IMR-90 (cell line): Measurements from ENCODE around the gene HMBS. TPM values are rescaled to one million over a fixed set of nuclear protein-coding genes. Genes with fewer than 3 reads are reported as not detected.
A peak's percentile ranks its signal among the peaks of the same experiment; 100 is the strongest.

Experiments used
- ATAC-seq: fragments of 200-7000 bp; cut with Tn5 transposase; 2 replicates; pipeline ENCODE4 v1.9.1; 2020; ENCODE audit warnings: low read depth, mild to moderate bottlenecking, moderate library complexity
- BruUV-seq: library from RNA; stranded (reverse); fragments of 400-500 nt; replicated peaks from 2 replicates; lab custom pipeline; 2021; lab: Mats Ljungman, UMichigan
- CTCF ChIA-PET: fragments of 300-600 bp; formaldehyde crosslinking; extraction: SDS; loops from one replicate; lab custom pipeline; 2021; ENCODE audit warnings: antibody characterized with exemption; lab: Yijun Ruan, JAX
- POLR2A ChIA-PET: fragments of 300-600 bp; sonication (Branson Sonifier 250); formaldehyde crosslinking; loops from one replicate; lab custom pipeline; 2022; ENCODE audit warnings: antibody characterized with exemption; ENCODE audit not compliant: unreplicated experiment; lab: Charles Lee
- DNase-seq: peaks from one replicate; pipeline ENCODE4 v3.0.0; 2013
- H2AFZ ChIP-seq: replicated peaks from 2 replicates; pipeline ENCODE3; 2013; ENCODE audit warnings: low read length, mild to moderate bottlenecking; ENCODE audit not compliant: poor library complexity
- H2AK5ac ChIP-seq: 2 replicates; pipeline ENCODE4 v1.6.1; 2013; ENCODE audit warnings: low read depth, low read length, inconsistent platforms
- H2AK9ac ChIP-seq: replicated peaks from 2 replicates; pipeline ENCODE3; 2013; ENCODE audit warnings: mild to moderate bottlenecking, low read depth, low read length, moderate library complexity; ENCODE audit not compliant: poor library complexity
- H2BK120ac ChIP-seq: 2 replicates; pipeline ENCODE4 v1.6.1; 2013; ENCODE audit warnings: low read depth, low read length, inconsistent platforms
- H2BK15ac ChIP-seq: 3 replicates; pipeline ENCODE4 v1.6.1; 2013; ENCODE audit warnings: low read depth, low read length, inconsistent platforms
- H2BK20ac ChIP-seq: 2 replicates; pipeline ENCODE4 v1.6.1; 2013; ENCODE audit warnings: low read depth, mild to moderate bottlenecking, inconsistent platforms, low read length, moderate library complexity
- H2BK5ac ChIP-seq: 2 replicates; pipeline ENCODE4 v1.6.1; 2013; ENCODE audit warnings: mild to moderate bottlenecking, low read depth, low read length, inconsistent platforms; ENCODE audit not compliant: poor library complexity, severe bottlenecking
- H3K14ac ChIP-seq: replicated peaks from 2 replicates; pipeline ENCODE4 v1.6.1; 2013; ENCODE audit warnings: low read depth, low read length, inconsistent platforms
- H3K18ac ChIP-seq: 2 replicates; pipeline ENCODE4 v1.6.1; 2013; ENCODE audit warnings: low read depth, low read length, control low read depth
- H3K23ac ChIP-seq: 2 replicates; pipeline ENCODE4 v1.6.1; 2013; ENCODE audit warnings: low read depth, low read length, inconsistent platforms
- H3K27ac ChIP-seq: 2 replicates; pipeline ENCODE4 v1.5.1; 2013; ENCODE audit warnings: mild to moderate bottlenecking, control low read depth, low read length; ENCODE audit not compliant: insufficient read depth
- H3K27me3 ChIP-seq: 2 replicates; pipeline ENCODE4 v1.6.1; 2013; ENCODE audit warnings: low read length; ENCODE audit not compliant: control insufficient read depth, insufficient read depth
- H3K36me3 ChIP-seq: 2 replicates; pipeline ENCODE4 v1.6.1; 2013; ENCODE audit warnings: low read length, mixed read lengths; ENCODE audit not compliant: control insufficient read depth, insufficient read depth
- H3K4ac ChIP-seq: 2 replicates; pipeline ENCODE4 v1.6.1; 2013; ENCODE audit warnings: low read depth, low read length, inconsistent platforms
- H3K4me1 ChIP-seq: 2 replicates; pipeline ENCODE4 v1.6.1; 2013; ENCODE audit warnings: low read length, mixed read lengths; ENCODE audit not compliant: control insufficient read depth, insufficient read depth
- H3K4me2 ChIP-seq: 2 replicates; pipeline ENCODE4 v1.6.1; 2013; ENCODE audit warnings: low read depth, mild to moderate bottlenecking, control low read depth, low read length, moderate library complexity
- H3K4me3 ChIP-seq: 2 replicates; pipeline ENCODE4 v1.5.1; 2013; ENCODE audit warnings: low read depth, mild to moderate bottlenecking, control low read depth, low read length, moderate library complexity; ENCODE audit not compliant: insufficient read depth
- H3K56ac ChIP-seq: 2 replicates; pipeline ENCODE4 v1.6.1; 2013; ENCODE audit warnings: low read length, inconsistent platforms; ENCODE audit not compliant: insufficient read depth; ENCODE audit errors: extremely low read depth
- H3K79me1 ChIP-seq, 2 experiments: 2 replicates each; pipeline ENCODE4 v1.6.1; 2013; ENCODE audit warnings: low read length in 2 of 2, inconsistent platforms in 1 of 2, low read depth in 1 of 2
- H3K9ac ChIP-seq: 2 replicates; pipeline ENCODE4 v1.6.1; 2013; ENCODE audit warnings: low read depth, low read length, control low read depth
- H3K9me1 ChIP-seq: 2 replicates; pipeline ENCODE4 v1.6.1; 2013; ENCODE audit warnings: low read length, inconsistent platforms; ENCODE audit not compliant: insufficient read depth
- H3K9me3 ChIP-seq: 2 replicates; pipeline ENCODE4 v1.6.1; 2013; ENCODE audit warnings: low read length; ENCODE audit not compliant: control insufficient read depth, insufficient read depth
- H4K20me1 ChIP-seq: 2 replicates; pipeline ENCODE4 v1.6.1; 2013; ENCODE audit warnings: low read length, inconsistent platforms; ENCODE audit not compliant: insufficient read depth
- H4K5ac ChIP-seq: 2 replicates; pipeline ENCODE4 v1.6.1; 2013; ENCODE audit warnings: mild to moderate bottlenecking, low read depth, low read length, control low read depth
- H4K8ac ChIP-seq, 2 experiments: 2 replicates each; pipeline ENCODE4 v1.6.1; 2013; ENCODE audit warnings: low read depth in 2 of 2, low read length in 2 of 2, control low read depth in 1 of 2, inconsistent platforms in 1 of 2
- H4K91ac ChIP-seq: 2 replicates; pipeline ENCODE4 v1.6.1; 2013; ENCODE audit warnings: low read depth, low read length, inconsistent platforms; ENCODE audit not compliant: insufficient read depth
- BHLHE40 ChIP-seq: fragments of 150-350 bp; IDR thresholded peaks from 2 replicates; pipeline ENCODE4 v1.6.1; 2016; ENCODE audit warnings: mild to moderate bottlenecking, low read depth, low read length
- CEBPB ChIP-seq: IDR thresholded peaks from 2 replicates; pipeline ENCODE4 v1.6.1; 2012; ENCODE audit warnings: low read depth, low read length, improper control_type of control experiment
- CHD1 ChIP-seq: IDR thresholded peaks from 2 replicates; pipeline ENCODE4 v1.6.1; 2012; ENCODE audit warnings: low read depth, low read length, improper control_type of control experiment
- CTCF ChIP-seq: conservative IDR thresholded peaks from 2 replicates; pipeline ENCODE4 v1.5.1; 2012; ENCODE audit warnings: mild to moderate bottlenecking, low read depth, low read length, improper control_type of control experiment
- ELK1 ChIP-seq: fragments of 150-350 bp; IDR thresholded peaks from 2 replicates; pipeline ENCODE4 v1.6.1; 2016; ENCODE audit warnings: low read depth, mild to moderate bottlenecking, low read length, moderate library complexity, borderline replicate concordance
- FOS ChIP-seq: fragments of 150-350 bp; IDR thresholded peaks from 2 replicates; pipeline ENCODE4 v1.6.1; 2016; ENCODE audit warnings: low read depth, low read length
- MAFK ChIP-seq: IDR thresholded peaks from 2 replicates; pipeline ENCODE4 v1.6.1; 2012; ENCODE audit warnings: low read depth, low read length, improper control_type of control experiment
- MAZ ChIP-seq: IDR thresholded peaks from 2 replicates; pipeline ENCODE4 v1.6.1; 2012; ENCODE audit warnings: low read depth, mild to moderate bottlenecking, low read length, improper control_type of control experiment, moderate library complexity, borderline replicate concordance
- MXI1 ChIP-seq: IDR thresholded peaks from 2 replicates; pipeline ENCODE4 v1.6.1; 2012; ENCODE audit warnings: low read depth, mild to moderate bottlenecking, low read length, moderate library complexity, borderline replicate concordance
- NFE2L2 ChIP-seq: fragments of 150-350 bp; IDR thresholded peaks from 2 replicates; pipeline ENCODE4 v1.6.1; 2016; ENCODE audit warnings: low read depth, mild to moderate bottlenecking, low read length
- POLR2A ChIP-seq: IDR thresholded peaks from 2 replicates; pipeline ENCODE4 v1.6.1; 2012; ENCODE audit warnings: mild to moderate bottlenecking, low read depth, low read length
- RAD21 ChIP-seq: IDR thresholded peaks from 2 replicates; pipeline ENCODE4 v1.6.1; 2012; ENCODE audit warnings: low read length, improper control_type of control experiment
- RCOR1 ChIP-seq: IDR thresholded peaks from 2 replicates; pipeline ENCODE4 v1.6.1; 2012; ENCODE audit warnings: mild to moderate bottlenecking, low read length, improper control_type of control experiment; ENCODE audit not compliant: insufficient replicate concordance
- RFX5 ChIP-seq: IDR thresholded peaks from 2 replicates; pipeline ENCODE4 v1.8.0; 2012; ENCODE audit warnings: low read depth, mild to moderate bottlenecking, low read length, moderate library complexity
- SMC3 ChIP-seq: fragments of 150-350 bp; IDR thresholded peaks from 2 replicates; pipeline ENCODE4 v1.6.1; 2016; ENCODE audit warnings: low read depth, mild to moderate bottlenecking, antibody characterized with exemption, low read length, moderate library complexity
- USF2 ChIP-seq: fragments of 150-350 bp; IDR thresholded peaks from 2 replicates; pipeline ENCODE4 v1.6.1; 2017; ENCODE audit warnings: mild to moderate bottlenecking, antibody characterized with exemption, low read length, low read depth
- WGBS, 2 experiments: methylation state at CpG; one replicate each; pipeline versions ENCODE4 v1.1.5 to v1.1.7; 2013; ENCODE audit warnings: missing lambda C conversion rate in 2 of 2; ENCODE audit not compliant: insufficient read length in 1 of 2; ENCODE audit errors: extremely low coverage in 2 of 2; 5-methylcytosine and 5-hydroxymethylcytosine counted together
- dilution Hi-C: fragments of 300-500 bp; cut with HindIII; formaldehyde crosslinking; loops from one replicate; pipeline ENCODE4 v1.14.3; 2018; ENCODE audit warnings: low sequenced_read_pairs; ENCODE audit not compliant: unreplicated experiment
- in situ Hi-C: fragments of 300-500 bp; cut with MboI; formaldehyde crosslinking; loops from 3 replicates; pipeline ENCODE4 v1.14.3; 2019; ENCODE audit warnings: low sequenced_read_pairs, inconsistent platforms, mixed read lengths
- intact Hi-C: fragments of 100-400 bp; cut with micrococcal nuclease; formaldehyde crosslinking; loops from 2 replicates; pipeline ENCODE4 v1.10.0; 2022
- polyA plus RNA-seq, 3 experiments: library from polyadenylated mRNA; depleted of rRNA; stranded (reverse); fragments of >200 nt; gene quantifications; 2 replicates each; pipeline ENCODE4 v1.2.3, GENCODE V29; 2012; ENCODE audit warnings: low replicate concordance in 1 of 3
- total RNA-seq: library from RNA; depleted of rRNA; stranded (reverse); fragments of >200 nt; gene quantifications from 2 replicates; pipeline ENCODE4 v1.2.3, GENCODE V29; 2012

HMBS gene
- total and polyA plus RNA-seq, 2 of the 4 experiments (the other 2 are of a cell fraction), result 17.9 to 59.5 TPM

GRCh38 chr11:119044708-119045107 is 40.0 kb upstream of the HMBS start:
- Histone ChIP-seq H2BK15ac (no peak overlapping the region), H3K4ac (no peak overlapping the region), H2AK5ac (no peak overlapping the region), H3K4me3 (no peak overlapping the region), H2AK9ac (no peak overlapping the region), H3K4me1 (no peaks in the 10 kb centered on the region), H3K4me2 (no peak overlapping the region), H3K36me3 (peaks cover 44% of the 10 kb centered on the region), H2BK20ac (no peak overlapping the region), H4K8ac (no peak overlapping the region), H3K79me1 (no peaks in the 10 kb centered on the region), H3K27me3 (no peaks in the 10 kb centered on the region), H2BK120ac (no peak overlapping the region), H4K5ac (no peak overlapping the region), H3K9me1 (no peaks in the 10 kb centered on the region), H2BK5ac (no peak overlapping the region), H2AFZ (no peak overlapping the region), H3K56ac (no peak overlapping the region), H3K27ac (no peak overlapping the region), H3K14ac (no peak overlapping the region), H4K20me1 (no peaks in the 10 kb centered on the region; the same call in 1 of the 2 replicates), H4K91ac (no peak overlapping the region), H3K9me3 (no peaks in the 10 kb centered on the region), H3K9ac (no peak overlapping the region), H3K23ac (no peak overlapping the region), H3K18ac (no peak overlapping the region)
- no peak for DNase-seq
- no peak; the same call in 1 of the 2 replicates for ATAC-seq
- BruUV-seq, result TSS peak; percentile 87
- 88% methylated on average over 1 of the region's 6 CpGs; no CpG with 5 or more reads in 1 of the 2 experiments for WGBS, 2 experiments
- dilution Hi-C loops (no loop called here), in situ Hi-C loops (no loop called here), intact Hi-C loops (no loop called here)
- CTCF ChIA-PET, result no interaction called here
- POLR2A ChIA-PET, result interaction anchor here (0.6 kb wide), 1 partner anchor 10 kb away, joined by 8 read pairs; no protein-coding TSS in a partner anchor
- TF ChIP-seq CTCF (no peak), NFE2L2 (no peak), CHD1 (no peak), ELK1 (no peak), CEBPB (no peak), MAZ (no peak), RCOR1 (no peak), POLR2A (no peak), FOS (no peak), RAD21 (no peak), BHLHE40 (no peak), USF2 (no peak), MAFK (no peak), MXI1 (no peak), RFX5 (no peak), SMC3 (no peak)
